ENCODE measurements around the gene CAVIN3. TPM values are rescaled to one million over a fixed set of nuclear protein-coding genes. Genes with fewer than 3 reads are reported as not detected.

Gene CAVIN3
- total and polyA plus RNA-seq, 2 donors (not counting 1 experiment from before 2014, with no cell fraction given) = not detected

DNA sequence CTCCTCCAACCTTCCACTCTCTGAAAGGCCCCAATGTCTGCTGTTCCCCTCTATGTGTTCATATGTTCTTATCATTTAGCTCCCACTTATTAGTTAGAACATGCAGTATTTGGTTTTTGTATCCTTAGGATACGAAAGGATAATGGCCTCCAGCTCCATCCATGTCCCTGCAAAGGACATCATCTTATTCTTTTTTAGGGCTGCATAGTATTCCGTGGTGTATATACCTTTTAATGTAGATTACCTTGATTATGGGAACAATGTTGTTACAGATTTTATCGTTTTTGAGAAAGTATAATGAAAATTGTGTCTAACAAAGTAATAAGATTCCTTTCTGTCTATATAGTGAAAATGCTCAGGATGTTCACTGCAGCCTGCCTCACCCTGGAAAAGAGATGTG, 16.0 kb upstream of the CAVIN3 start:
- ChIA-PET CTCF (no interaction called here), POLR2A (no interaction called here)
- Histone ChIP-seq H3K4me1 (ENCODE audit: control insufficient read depth in 2 of 2, insufficient read depth in 2 of 2, low read length in 2 of 2) (no peaks in the 10 kb centered on the region), H3K4me2 (replicated peaks; ENCODE audit: low read depth, low read length, poor library complexity, severe bottlenecking) (no peak overlapping the region), H3K27me3 (replicated peaks in 1 of 4; ENCODE audit: control extremely low read depth in 1 of 4, control insufficient read depth in 3 of 4, insufficient read depth in 4 of 4, low read length in 3 of 4) (peaks cover 0 to 12% (median 0%) of the 10 kb centered on the region in 4 experiments), H3K27ac (ENCODE audit: low read length in 2 of 2) (no peak overlapping the region), H3K9me3 (ENCODE audit: control extremely low read depth in 1 of 3, control insufficient read depth in 2 of 3, insufficient read depth in 1 of 3, low read length in 2 of 3) (no peaks in the 10 kb centered on the region), H3K36me3 (replicated peaks in 1 of 2; ENCODE audit: control extremely low read depth in 1 of 2, control insufficient read depth in 1 of 2, extremely low read depth in 1 of 2, insufficient read depth in 2 of 2, low read length in 1 of 2) (no peaks in the 10 kb centered on the region), H3K79me2 (ENCODE audit: control insufficient read depth, insufficient read depth, low read length) (no peaks in the 10 kb centered on the region), H2AFZ (ENCODE audit: insufficient read depth, low read depth, low read length, poor library complexity, severe bottlenecking) (no peak overlapping the region), H3K9ac (ENCODE audit: low read length) (no peak overlapping the region), H4K20me1 (ENCODE audit: control insufficient read depth, insufficient read depth, low read length, poor library complexity, severe bottlenecking) (no peaks in the 10 kb centered on the region), H3K4me3 (ENCODE audit: control extremely low read depth in 1 of 5, extremely low read depth in 1 of 5, insufficient read depth in 1 of 5, low read depth in 2 of 5, low read length in 4 of 5) (no peak overlapping the region)
- Mint-ChIP-seq H3K9me3 (ENCODE audit: insufficient read depth) (no peaks in the 10 kb centered on the region), H3K4me3 (no peak overlapping the region), H3K27me3 (peaks cover 45% of the 10 kb centered on the region), H3K4me1 (no peaks in the 10 kb centered on the region), H3K27ac (no peak overlapping the region)
- TF ChIP-seq, protein P1, sequence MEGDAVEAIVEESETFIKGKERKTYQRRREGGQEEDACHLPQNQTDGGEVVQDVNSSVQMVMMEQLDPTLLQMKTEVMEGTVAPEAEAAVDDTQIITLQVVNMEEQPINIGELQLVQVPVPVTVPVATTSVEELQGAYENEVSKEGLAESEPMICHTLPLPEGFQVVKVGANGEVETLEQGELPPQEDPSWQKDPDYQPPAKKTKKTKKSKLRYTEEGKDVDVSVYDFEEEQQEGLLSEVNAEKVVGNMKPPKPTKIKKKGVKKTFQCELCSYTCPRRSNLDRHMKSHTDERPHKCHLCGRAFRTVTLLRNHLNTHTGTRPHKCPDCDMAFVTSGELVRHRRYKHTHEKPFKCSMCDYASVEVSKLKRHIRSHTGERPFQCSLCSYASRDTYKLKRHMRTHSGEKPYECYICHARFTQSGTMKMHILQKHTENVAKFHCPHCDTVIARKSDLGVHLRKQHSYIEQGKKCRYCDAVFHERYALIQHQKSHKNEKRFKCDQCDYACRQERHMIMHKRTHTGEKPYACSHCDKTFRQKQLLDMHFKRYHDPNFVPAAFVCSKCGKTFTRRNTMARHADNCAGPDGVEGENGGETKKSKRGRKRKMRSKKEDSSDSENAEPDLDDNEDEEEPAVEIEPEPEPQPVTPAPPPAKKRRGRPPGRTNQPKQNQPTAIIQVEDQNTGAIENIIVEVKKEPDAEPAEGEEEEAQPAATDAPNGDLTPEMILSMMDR (IDR thresholded peaks at IDR 0.05) = no peak
- no peak for TF ChIP-seq EZH2 (IDR thresholded peaks at IDR 0.05; ENCODE audit: borderline replicate concordance, insufficient read depth, low read depth, low read length, poor library complexity, severe bottlenecking)
- 100% methylated on average over 1 of the region's 3 CpGs for WGBS (ENCODE audit: insufficient coverage)
- intact Hi-C loops (cut with micrococcal nuclease) = no loop called here
- DNase-seq (no peak), ATAC-seq (ENCODE audit: low read depth) (no peak)

DNA sequence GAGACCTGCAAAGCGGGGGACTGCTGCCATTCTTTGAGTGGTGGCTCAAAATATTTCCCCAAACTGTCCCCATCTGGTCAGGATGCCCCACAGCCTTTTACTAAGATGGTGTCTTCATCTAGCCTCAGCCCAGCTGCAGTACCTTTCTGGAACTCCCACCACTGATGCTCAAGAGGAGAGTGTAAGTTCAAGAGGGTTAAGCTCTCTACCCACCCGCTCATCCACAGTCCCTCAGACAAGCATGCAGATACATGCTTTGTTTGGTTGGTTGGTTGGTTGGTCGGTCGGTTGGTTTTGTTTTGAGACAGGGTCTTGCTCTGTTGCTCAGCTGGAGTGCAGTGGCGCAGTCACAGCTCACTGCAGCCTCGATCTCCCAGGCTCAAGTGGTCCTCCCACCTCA, 14.5 kb upstream of the CAVIN3 start:
- H3K27ac ChIP-seq (ENCODE audit: low read length in 2 of 2) = no peak overlapping the region
- no peaks in the 10 kb centered on the region for H3K9me3 Mint-ChIP-seq (ENCODE audit: insufficient read depth)
- no peaks in the 10 kb centered on the region for H4K20me1 ChIP-seq (ENCODE audit: control insufficient read depth, insufficient read depth, low read length, poor library complexity, severe bottlenecking)
- ChIA-PET POLR2A (no interaction called here), CTCF (no interaction called here)
- no peaks in the 10 kb centered on the region for H3K9me3 ChIP-seq (ENCODE audit: control extremely low read depth in 1 of 3, control insufficient read depth in 2 of 3, insufficient read depth in 1 of 3, low read length in 2 of 3)
- no peaks in the 10 kb centered on the region for H3K4me1 ChIP-seq (ENCODE audit: control insufficient read depth in 2 of 2, insufficient read depth in 2 of 2, low read length in 2 of 2)
- DNase-seq (no peak), ATAC-seq (ENCODE audit: low read depth) (no peak)
- 88% methylated on average over 1 of the region's 6 CpGs for WGBS (ENCODE audit: insufficient coverage)
- intact Hi-C loops (cut with micrococcal nuclease) = no loop called here
- no peaks in the 10 kb centered on the region for H3K36me3 ChIP-seq (replicated peaks in 1 of 2; ENCODE audit: control extremely low read depth in 1 of 2, control insufficient read depth in 1 of 2, extremely low read depth in 1 of 2, insufficient read depth in 2 of 2, low read length in 1 of 2)
- no peak overlapping the region for H3K9ac ChIP-seq (ENCODE audit: low read length)
- no peaks in the 10 kb centered on the region for H3K4me1 Mint-ChIP-seq
- no peak overlapping the region for H3K4me3 ChIP-seq (ENCODE audit: control extremely low read depth in 1 of 5, extremely low read depth in 1 of 5, insufficient read depth in 1 of 5, low read depth in 2 of 5, low read length in 4 of 5)
- no peak overlapping the region for H3K4me3 Mint-ChIP-seq
- H3K27ac Mint-ChIP-seq = no peak overlapping the region
- H3K4me2 ChIP-seq (replicated peaks; ENCODE audit: low read depth, low read length, poor library complexity, severe bottlenecking) = no peak overlapping the region
- TF ChIP-seq, protein P1 (IDR thresholded peaks at IDR 0.05) = no peak
- TF ChIP-seq EZH2 (IDR thresholded peaks at IDR 0.05; ENCODE audit: borderline replicate concordance, insufficient read depth, low read depth, low read length, poor library complexity, severe bottlenecking) = no peak
- no peak overlapping the region for H2AFZ ChIP-seq (ENCODE audit: insufficient read depth, low read depth, low read length, poor library complexity, severe bottlenecking)
- H3K27me3 ChIP-seq (replicated peaks in 1 of 4; ENCODE audit: control extremely low read depth in 1 of 4, control insufficient read depth in 3 of 4, insufficient read depth in 4 of 4, low read length in 3 of 4) = peaks cover 0 to 8% (median 0%) of the 10 kb centered on the region in 4 experiments
- H3K79me2 ChIP-seq (ENCODE audit: control insufficient read depth, insufficient read depth, low read length) = no peaks in the 10 kb centered on the region
- peaks cover 41% of the 10 kb centered on the region for H3K27me3 Mint-ChIP-seq
